DND-41 (cell line): ENCODE data around the gene MAGEC3.

Experiments
- ATAC-seq: fragments of 200-7000 bp; cut with Tn5 transposase; 3 replicates; pipeline ENCODE4 v1.9.1; 2021; ENCODE audit warnings: low read depth; ENCODE audit not compliant: insufficient read depth
- DNase-seq: peaks from one replicate; pipeline ENCODE4 v3.0.0-alpha.2; 2020
- H2AFZ ChIP-seq: 2 replicates; pipeline ENCODE4 v1.6.0; 2012; ENCODE audit warnings: low read depth, low read length
- H3K27ac ChIP-seq: 2 replicates; pipeline ENCODE4 v1.5.1; 2012; ENCODE audit warnings: low read length, inconsistent platforms
- H3K27me3 ChIP-seq: fragments of 200-600 bp; sonication (generic); 2 replicates; pipeline ENCODE4 v1.6.0; 2012; ENCODE audit warnings: low read length, mild to moderate bottlenecking, inconsistent platforms; ENCODE audit not compliant: insufficient read depth, poor library complexity
- H3K36me3 ChIP-seq: 2 replicates; pipeline ENCODE4 v1.5.1; 2012; ENCODE audit warnings: low read length, inconsistent platforms; ENCODE audit not compliant: insufficient read depth
- H3K4me1 ChIP-seq: 2 replicates; pipeline ENCODE4 v1.5.1; 2012; ENCODE audit warnings: mild to moderate bottlenecking, low read length; ENCODE audit not compliant: insufficient read depth
- H3K4me2 ChIP-seq: 2 replicates; pipeline ENCODE4 v1.6.0; 2012; ENCODE audit warnings: mild to moderate bottlenecking, moderate library complexity, low read length, inconsistent platforms; ENCODE audit not compliant: insufficient read depth
- H3K4me3 ChIP-seq, 2 experiments: fragments of 200-600 bp in 1 of 2; shearing (Covaris generic) in 1 of 2; 2 replicates each; pipeline ENCODE4 v1.5.1; 2012 to 2016; ENCODE audit warnings: inconsistent platforms in 2 of 2, low read length in 2 of 2, mild to moderate bottlenecking in 2 of 2, low read depth in 1 of 2, moderate library complexity in 1 of 2
- H3K79me2 ChIP-seq: 2 replicates; pipeline ENCODE4 v1.6.0; 2012; ENCODE audit warnings: low read length, inconsistent platforms; ENCODE audit not compliant: insufficient read depth
- H3K9ac ChIP-seq: 2 replicates; pipeline ENCODE4 v1.6.0; 2012; ENCODE audit warnings: low read depth, mild to moderate bottlenecking, inconsistent platforms, low read length, moderate library complexity
- H3K9me3 ChIP-seq: 2 replicates; pipeline ENCODE4 v1.5.1; 2012; ENCODE audit warnings: low read length, moderate library complexity, mild to moderate bottlenecking, inconsistent platforms; ENCODE audit not compliant: insufficient read depth, severe bottlenecking
- H4K20me1 ChIP-seq: 2 replicates; pipeline ENCODE4 v1.6.0; 2012; ENCODE audit warnings: low read length; ENCODE audit not compliant: insufficient read depth
- EZH2 ChIP-seq: IDR thresholded peaks from 3 replicates; pipeline ENCODE4 v1.6.1; 2012; ENCODE audit warnings: borderline replicate concordance, low read depth, mild to moderate bottlenecking, moderate library complexity, low read length, inconsistent platforms; ENCODE audit not compliant: severe bottlenecking
- TF ChIP-seq, protein P1 (sequence below): IDR thresholded peaks from 2 replicates; pipeline ENCODE4 v1.5.1; 2012; ENCODE audit warnings: borderline replicate concordance, low read length, moderate library complexity, mild to moderate bottlenecking; ENCODE audit not compliant: poor library complexity, severe bottlenecking; ENCODE audit errors: extremely low read depth

The MAGEC3 gene, protein sequence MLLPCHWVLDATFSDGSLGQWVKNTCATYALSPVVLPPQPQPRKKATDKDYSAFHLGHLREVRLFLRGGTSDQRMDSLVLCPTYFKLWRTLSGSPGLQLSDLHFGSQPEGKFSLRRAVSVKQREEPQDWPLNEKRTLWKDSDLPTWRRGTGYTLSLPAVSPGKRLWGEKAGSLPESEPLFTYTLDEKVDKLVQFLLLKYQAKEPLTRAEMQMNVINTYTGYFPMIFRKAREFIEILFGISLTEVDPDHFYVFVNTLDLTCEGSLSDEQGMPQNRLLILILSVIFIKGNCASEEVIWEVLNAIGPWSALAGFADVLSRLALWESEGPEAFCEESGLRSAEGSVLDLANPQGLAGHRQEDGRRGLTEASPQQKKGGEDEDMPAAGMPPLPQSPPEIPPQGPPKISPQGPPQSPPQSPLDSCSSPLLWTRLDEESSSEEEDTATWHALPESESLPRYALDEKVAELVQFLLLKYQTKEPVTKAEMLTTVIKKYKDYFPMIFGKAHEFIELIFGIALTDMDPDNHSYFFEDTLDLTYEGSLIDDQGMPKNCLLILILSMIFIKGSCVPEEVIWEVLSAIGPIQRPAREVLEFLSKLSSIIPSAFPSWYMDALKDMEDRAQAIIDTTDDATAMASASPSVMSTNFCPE

DNA sequence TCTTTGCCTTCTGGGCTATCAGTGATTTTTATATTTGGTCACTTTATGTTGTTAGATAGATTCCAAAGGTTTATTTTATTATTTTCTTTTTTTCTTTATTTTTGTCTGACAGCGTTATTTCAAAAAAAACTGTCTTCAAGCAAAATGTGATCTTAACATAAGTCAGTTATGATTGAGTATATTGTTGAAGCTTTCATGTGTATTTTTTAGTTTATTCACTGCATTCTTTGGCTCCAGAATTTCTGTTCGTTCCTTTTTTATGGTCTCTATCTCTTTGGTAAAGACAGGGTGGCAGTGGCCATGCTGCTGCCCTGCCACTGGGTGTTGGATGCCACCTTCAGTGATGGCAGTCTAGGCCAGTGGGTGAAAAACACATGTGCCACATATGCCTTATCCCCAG, at the start of gene MAGEC3:
TSS of gene MAGEC3 (plus strand) at position 301 of the 400 bp plus-strand sequence. CDS start at position 301, 0 bp downstream.
- Histone ChIP-seq H3K79me2 (no peaks in the 10 kb centered on the region), H3K36me3 (no peaks in the 10 kb centered on the region), H3K4me1 (no peaks in the 10 kb centered on the region), H4K20me1 (no peaks in the 10 kb centered on the region), H3K4me2 (no peak within 1 kb of the TSS), H3K27me3 (no peaks in the 10 kb centered on the region), H3K9me3 (no peaks in the 10 kb centered on the region), H2AFZ (no peak within 1 kb of the TSS), H3K4me3 (no peak within 1 kb of the TSS), H3K9ac (no peak within 1 kb of the TSS), H3K27ac (no peak within 1 kb of the TSS)
- ATAC-seq = no peak
- no peak for DNase-seq
- TF ChIP-seq, protein P1, sequence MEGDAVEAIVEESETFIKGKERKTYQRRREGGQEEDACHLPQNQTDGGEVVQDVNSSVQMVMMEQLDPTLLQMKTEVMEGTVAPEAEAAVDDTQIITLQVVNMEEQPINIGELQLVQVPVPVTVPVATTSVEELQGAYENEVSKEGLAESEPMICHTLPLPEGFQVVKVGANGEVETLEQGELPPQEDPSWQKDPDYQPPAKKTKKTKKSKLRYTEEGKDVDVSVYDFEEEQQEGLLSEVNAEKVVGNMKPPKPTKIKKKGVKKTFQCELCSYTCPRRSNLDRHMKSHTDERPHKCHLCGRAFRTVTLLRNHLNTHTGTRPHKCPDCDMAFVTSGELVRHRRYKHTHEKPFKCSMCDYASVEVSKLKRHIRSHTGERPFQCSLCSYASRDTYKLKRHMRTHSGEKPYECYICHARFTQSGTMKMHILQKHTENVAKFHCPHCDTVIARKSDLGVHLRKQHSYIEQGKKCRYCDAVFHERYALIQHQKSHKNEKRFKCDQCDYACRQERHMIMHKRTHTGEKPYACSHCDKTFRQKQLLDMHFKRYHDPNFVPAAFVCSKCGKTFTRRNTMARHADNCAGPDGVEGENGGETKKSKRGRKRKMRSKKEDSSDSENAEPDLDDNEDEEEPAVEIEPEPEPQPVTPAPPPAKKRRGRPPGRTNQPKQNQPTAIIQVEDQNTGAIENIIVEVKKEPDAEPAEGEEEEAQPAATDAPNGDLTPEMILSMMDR = no peak
- TF ChIP-seq EZH2 = no peak

DNA sequence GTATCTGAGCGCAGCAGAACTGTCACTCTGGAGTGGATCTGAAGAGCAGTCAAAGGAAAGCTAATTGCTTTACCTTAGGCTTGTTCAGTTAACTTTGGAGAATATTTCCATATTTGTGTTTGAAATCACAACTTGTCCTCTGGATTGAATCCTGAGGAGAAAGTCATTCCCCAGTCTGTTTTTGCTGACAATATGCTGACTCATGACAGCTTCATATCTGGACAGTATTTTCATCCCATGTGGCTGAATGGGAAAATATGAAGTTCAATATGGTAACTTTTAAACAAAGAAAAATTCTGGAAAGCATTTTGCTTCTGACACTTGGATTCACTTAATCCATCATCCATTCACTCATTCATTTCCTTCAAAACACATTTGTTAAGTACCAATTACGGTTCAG, 46.3 kb upstream of the MAGEC3 start:
- Histone ChIP-seq H3K27ac (no peak overlapping the region), H3K79me2 (no peaks in the 10 kb centered on the region), H3K27me3 (no peaks in the 10 kb centered on the region), H3K4me2 (no peak overlapping the region), H2AFZ (no peak overlapping the region), H4K20me1 (no peaks in the 10 kb centered on the region), H3K4me3 (no peak overlapping the region), H3K4me1 (no peaks in the 10 kb centered on the region), H3K9ac (no peak overlapping the region), H3K9me3 (no peaks in the 10 kb centered on the region), H3K36me3 (no peaks in the 10 kb centered on the region)
- DNase-seq (no peak), ATAC-seq (no peak)
- TF ChIP-seq EZH2 = no peak
- TF ChIP-seq, protein P1 = no peak

DNA sequence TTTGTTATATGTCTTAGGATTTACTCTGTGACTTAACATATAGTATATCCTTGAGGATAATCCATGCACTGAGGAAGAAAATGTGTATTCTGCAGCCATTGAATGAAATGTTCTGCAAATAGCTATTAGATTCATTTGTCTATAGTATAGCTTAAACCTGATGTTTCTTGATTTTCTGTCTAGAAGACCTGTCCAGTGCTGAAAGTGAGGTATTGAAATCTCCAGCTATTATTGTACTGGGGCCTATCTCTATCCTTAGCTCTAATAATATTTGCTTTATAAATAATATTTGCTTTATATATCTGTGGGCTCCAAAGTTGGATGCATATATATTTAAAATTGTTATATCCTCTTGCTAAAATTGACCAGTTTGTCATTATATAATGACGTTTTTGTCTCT, 26.7 kb upstream of the MAGEC3 start:
- no peak for TF ChIP-seq EZH2
- TF ChIP-seq, protein P1 = no peak
- no peak overlapping the region for H2AFZ ChIP-seq
- no peaks in the 10 kb centered on the region for H3K79me2 ChIP-seq
- no peaks in the 10 kb centered on the region for H3K4me1 ChIP-seq
- no peaks in the 10 kb centered on the region for H3K36me3 ChIP-seq
- H3K27ac ChIP-seq = no peak overlapping the region
- H3K27me3 ChIP-seq = no peaks in the 10 kb centered on the region
- DNase-seq = no peak
- H4K20me1 ChIP-seq = no peaks in the 10 kb centered on the region
- ATAC-seq = no peak
- H3K4me2 ChIP-seq = no peak overlapping the region
- H3K9me3 ChIP-seq = no peaks in the 10 kb centered on the region
- H3K4me3 ChIP-seq = no peak overlapping the region
- no peak overlapping the region for H3K9ac ChIP-seq
